B cell (primary cell): Measurements from ENCODE around the gene CASKIN2. TPM values are rescaled to one million over a fixed set of nuclear protein-coding genes. Genes with fewer than 3 reads are reported as not detected.

Experiments used
- ATAC-seq: fragments of 200-7000 bp; cut with Tn5 transposase; one replicate; pipeline ENCODE4 v1.10.0; 2021; ENCODE audit warnings: low read depth, mild to moderate bottlenecking, moderate number of reproducible peaks, moderate library complexity
- CTCF ChIA-PET: fragments of 350-600 bp; sonication (Branson Sonifier 250); formaldehyde crosslinking; loops from one replicate; lab custom pipeline; 2021; ENCODE audit warnings: antibody characterized with exemption, inconsistent platforms; lab: Charles Lee
- POLR2A ChIA-PET: fragments of 350-600 bp; sonication (Branson Sonifier 250); formaldehyde crosslinking; loops from one replicate; lab custom pipeline; 2021; ENCODE audit warnings: antibody characterized with exemption; lab: Charles Lee
- DNase-seq: peaks from one replicate; pipeline ENCODE4 v3.0.0; 2013
- H2AFZ ChIP-seq: 2 replicates; pipeline ENCODE4 v1.6.1; 2012; ENCODE audit warnings: mild to moderate bottlenecking, low read depth, low read length; ENCODE audit not compliant: insufficient read depth, poor library complexity, severe bottlenecking
- H3K27ac ChIP-seq, 2 donors: 1 replicate in 1 of 2; 2 replicates in 1 of 2; pipeline ENCODE4 v1.5.1; 2012 to 2013; ENCODE audit warnings: low read length in 2 of 2, mild to moderate bottlenecking in 2 of 2, moderate library complexity in 1 of 2
- H3K27me3 ChIP-seq, 4 experiments: fragments of 200-600 bp in 1 of 4; sonication (generic) in 1 of 4; replicated peaks in 1 of 4; 1 replicate in 2 of 4; 2 replicates in 2 of 4; pipeline versions ENCODE4 v1.6.1 to v1.7.0; 2013 to 2016; ENCODE audit warnings: low read length in 3 of 4, mild to moderate bottlenecking in 2 of 4, mixed read lengths in 1 of 4, moderate library complexity in 1 of 4; ENCODE audit not compliant: insufficient read depth in 4 of 4, control insufficient read depth in 3 of 4; ENCODE audit errors: control extremely low read depth in 1 of 4
- H3K36me3 ChIP-seq, 2 experiments: replicated peaks in 1 of 2; 1 replicate in 1 of 2; 2 replicates in 1 of 2; pipeline versions ENCODE4 v1.6.1 to v1.7.1; 2013; ENCODE audit warnings: low read length in 1 of 2; ENCODE audit not compliant: insufficient read depth in 2 of 2, control insufficient read depth in 1 of 2; ENCODE audit errors: control extremely low read depth in 1 of 2, extremely low read depth in 1 of 2
- H3K4me1 ChIP-seq, 2 donors: fragments of 200-600 bp in 1 of 2; sonication (generic) in 1 of 2; 1 replicate in 1 of 2; 2 replicates in 1 of 2; pipeline versions ENCODE4 v1.5.1 to v1.6.1; 2013 to 2017; ENCODE audit warnings: low read length in 2 of 2; ENCODE audit not compliant: control insufficient read depth in 2 of 2, insufficient read depth in 2 of 2
- H3K4me2 ChIP-seq: replicated peaks from 2 replicates; pipeline ENCODE3; 2012; ENCODE audit warnings: mild to moderate bottlenecking, low read depth, low read length; ENCODE audit not compliant: poor library complexity, severe bottlenecking
- H3K4me3 ChIP-seq, 5 experiments: fragments of 200-600 bp in 1 of 5; sonication (generic) in 1 of 5; 1 replicate in 3 of 5; 2 replicates in 2 of 5; pipeline versions ENCODE4 v1.5.1 to v1.7.0; 2011 to 2016; ENCODE audit warnings: low read length in 4 of 5, mild to moderate bottlenecking in 4 of 5, low read depth in 2 of 5, control low read depth in 1 of 5, moderate library complexity in 1 of 5; ENCODE audit not compliant: insufficient read depth in 1 of 5; ENCODE audit errors: control extremely low read depth in 1 of 5, extremely low read depth in 1 of 5
- H3K79me2 ChIP-seq: fragments of 200-600 bp; sonication (generic); one replicate; pipeline ENCODE4 v1.6.0; 2016; ENCODE audit warnings: low read length; ENCODE audit not compliant: control insufficient read depth, insufficient read depth
- H3K9ac ChIP-seq: fragments of 200-600 bp; sonication (generic); 2 replicates; pipeline ENCODE4 v1.6.1; 2017; ENCODE audit warnings: mild to moderate bottlenecking, low read length, moderate library complexity
- H3K9me3 ChIP-seq, 3 donors: one replicate each; pipeline versions ENCODE4 v1.6.1 to v1.7.1; 2013; ENCODE audit warnings: low read length in 2 of 3; ENCODE audit not compliant: control insufficient read depth in 2 of 3, insufficient read depth in 1 of 3; ENCODE audit errors: control extremely low read depth in 1 of 3
- H4K20me1 ChIP-seq: 2 replicates; pipeline ENCODE4 v1.6.0; 2012; ENCODE audit warnings: mild to moderate bottlenecking, low read length; ENCODE audit not compliant: insufficient read depth, control insufficient read depth, poor library complexity, severe bottlenecking
- H3K27ac Mint-ChIP-seq: one replicate; pipeline ENCODE4 v1.8.0; 2021; ENCODE audit warnings: mixed read lengths
- H3K27me3 Mint-ChIP-seq: one replicate; pipeline ENCODE4 v1.8.0; 2021; ENCODE audit warnings: mixed read lengths
- H3K4me1 Mint-ChIP-seq: one replicate; pipeline ENCODE4 v1.8.0; 2021; ENCODE audit warnings: mixed read lengths
- H3K4me3 Mint-ChIP-seq: one replicate; pipeline ENCODE4 v1.8.0; 2021; ENCODE audit warnings: mixed read lengths
- H3K9me3 Mint-ChIP-seq: one replicate; pipeline ENCODE4 v1.8.0; 2022; ENCODE audit warnings: mixed read lengths; ENCODE audit not compliant: insufficient read depth
- CTCF ChIP-seq: fragments of 200-600 bp; IDR thresholded peaks from one replicate; pipeline ENCODE4 v1.8.0; 2022; ENCODE audit warnings: antibody characterized with exemption, mild to moderate bottlenecking
- EZH2 ChIP-seq: IDR thresholded peaks from 2 replicates; pipeline ENCODE4 v1.6.1; 2012; ENCODE audit warnings: borderline replicate concordance, low read depth, mild to moderate bottlenecking, moderate library complexity, low read length; ENCODE audit not compliant: insufficient read depth, poor library complexity, severe bottlenecking
- WGBS: methylation state at CpG from one replicate; pipeline ENCODE4 v1.1.5; 2013; ENCODE audit warnings: missing lambda C conversion rate; ENCODE audit not compliant: insufficient coverage; 5-methylcytosine and 5-hydroxymethylcytosine counted together
- intact Hi-C: fragments of 100-400 bp; cut with micrococcal nuclease; formaldehyde crosslinking; loops from one replicate; pipeline ENCODE4 v1.10.0; 2022
- polyA plus RNA-seq: library from polyadenylated mRNA; depleted of rRNA; stranded (reverse); fragments of >200 nt; gene quantifications from 2 replicates; pipeline ENCODE4 v1.2.3, GENCODE V29; 2012
- total RNA-seq, 2 donors: library from RNA; stranded (reverse); fragments of 120-200 nt in 1 of 2; gene quantifications; 1 replicate in 1 of 2; 2 replicates in 1 of 2; pipeline versions ENCODE4 v1.2.3 to v1.2.4, GENCODE V29; 2013 to 2022

Gene CASKIN2
- total and polyA plus RNA-seq, 2 donors (not counting 1 experiment from before 2014, with no cell fraction given) = 0.37 to 1.00 TPM

GRCh38 chr17:75504347-75505151, 10.8 kb downstream of the CASKIN2 start:
- Histone ChIP-seq H3K4me2 (no peak overlapping the region), H3K9ac (no peak overlapping the region), H3K4me1 (peaks cover 0 to 7% of the 10 kb centered on the region in 2 donors), H2AFZ (no peak overlapping the region), H4K20me1 (no peaks in the 10 kb centered on the region), H3K9me3 (no peaks in the 10 kb centered on the region), H3K79me2 (no peaks in the 10 kb centered on the region), H3K36me3 (no peaks in the 10 kb centered on the region), H3K4me3 (no peak overlapping the region), H3K27me3 (no peaks in the 10 kb centered on the region), H3K27ac (no peak overlapping the region)
- WGBS = 88% methylated on average over 30 of the region's 32 CpGs
- no peak overlapping the region for H3K4me3 Mint-ChIP-seq
- POLR2A ChIA-PET = no interaction called here
- ATAC-seq = peak; percentile 90
- CTCF ChIA-PET = interaction anchor here (1.0 to 2.9 kb wide), 10 partner anchors 10 to 245 kb away, joined by 3 to 10 read pairs (median 4); partner anchors contain the start of genes LLGL2, MYO15B, TMEM94 and TSEN54
- intact Hi-C loops = loop anchor here (1.0 to 2.0 kb wide), 2 partner anchors 78 to 84 kb away; no protein-coding TSS in a partner anchor
- H3K27ac Mint-ChIP-seq = no peak overlapping the region
- TF ChIP-seq CTCF = peak; percentile 67
- no peak for TF ChIP-seq EZH2
- DNase-seq = peak; percentile 73
- no peaks in the 10 kb centered on the region for H3K4me1 Mint-ChIP-seq
- no peaks in the 10 kb centered on the region for H3K9me3 Mint-ChIP-seq
- no peaks in the 10 kb centered on the region for H3K27me3 Mint-ChIP-seq

DNA sequence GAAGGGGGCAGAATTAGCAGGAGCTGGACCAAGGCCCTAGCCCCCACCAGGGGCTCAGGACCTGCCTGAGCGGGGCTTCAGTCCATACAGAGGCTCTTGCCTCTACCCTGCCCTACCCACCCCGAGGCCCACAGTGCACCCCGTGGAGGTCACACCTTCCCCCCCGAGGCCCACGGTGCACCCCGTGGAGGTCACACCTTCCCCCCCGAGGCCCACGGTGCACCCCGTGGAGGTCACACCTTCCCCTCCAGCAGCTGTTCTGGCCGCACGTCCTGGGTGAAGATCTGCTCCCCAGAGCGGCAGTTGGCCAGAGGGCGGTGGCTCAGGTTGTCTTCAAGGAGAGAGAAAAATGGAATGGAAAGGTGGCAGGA, 11.4 kb downstream of the CASKIN2 start:
- no peaks in the 10 kb centered on the region for H3K79me2 ChIP-seq
- WGBS = 100% methylated on average over 1 of the region's 13 CpGs
- TF ChIP-seq CTCF (no peak), EZH2 (no peak)
- H3K36me3 ChIP-seq = peaks cover 0 to under 1% of the 10 kb centered on the region in 2 experiments
- Mint-ChIP-seq H3K4me3 (no peak overlapping the region), H3K9me3 (no peaks in the 10 kb centered on the region), H3K4me1 (no peaks in the 10 kb centered on the region), H3K27ac (no peak overlapping the region), H3K27me3 (no peaks in the 10 kb centered on the region)
- H2AFZ ChIP-seq = no peak overlapping the region
- H3K4me2 ChIP-seq = no peak overlapping the region
- H3K27me3 ChIP-seq = no peaks in the 10 kb centered on the region
- ATAC-seq = no peak
- H3K27ac ChIP-seq = no peak overlapping the region
- intact Hi-C loops = loop anchor here (1.0 to 2.0 kb wide), 2 partner anchors 77 to 84 kb away; no protein-coding TSS in a partner anchor
- no peak for DNase-seq
- H3K9me3 ChIP-seq = no peaks in the 10 kb centered on the region
- peaks cover 0 to 7% of the 10 kb centered on the region in 2 donors for H3K4me1 ChIP-seq
- no peaks in the 10 kb centered on the region for H4K20me1 ChIP-seq
- no peak overlapping the region for H3K4me3 ChIP-seq
- no peak overlapping the region for H3K9ac ChIP-seq
- ChIA-PET POLR2A (no interaction called here), CTCF (interaction anchor here (1.0 to 2.9 kb wide), 9 partner anchors 10 to 243 kb away, joined by 3 to 10 read pairs (median 4); partner anchors contain the start of genes LLGL2, MYO15B, TMEM94 and TSEN54)
